KMS-11 (cell line): ENCODE data around the gene PLD1.

ENCODE experiments used
- H2AFZ ChIP-seq: fragments of 200-600 bp; sonication (generic); 2 replicates; pipeline ENCODE4 v1.6.1; 2016; ENCODE audit warnings: antibody characterized with exemption, mixed run types, low read depth
- H3K27ac ChIP-seq: fragments of 200-600 bp; sonication (generic); 2 replicates; pipeline ENCODE4 v1.6.1; 2016; ENCODE audit warnings: mild to moderate bottlenecking, mixed run types
- H3K27me3 ChIP-seq: fragments of 200-600 bp; sonication (generic); 2 replicates; pipeline ENCODE4 v1.6.1; 2017; ENCODE audit warnings: mild to moderate bottlenecking, low read depth, mixed run types, moderate library complexity; ENCODE audit not compliant: insufficient read depth
- H3K36me3 ChIP-seq: fragments of 200-600 bp; sonication (generic); 2 replicates; pipeline ENCODE4 v1.6.1; 2017; ENCODE audit warnings: mild to moderate bottlenecking, mixed run types; ENCODE audit not compliant: insufficient read depth
- H3K4me1 ChIP-seq: fragments of 200-600 bp; sonication (generic); 2 replicates; pipeline ENCODE4 v1.6.1; 2016; ENCODE audit warnings: mild to moderate bottlenecking, low read depth, mixed run types; ENCODE audit not compliant: poor library complexity, severe bottlenecking
- H3K4me2 ChIP-seq: fragments of 200-600 bp; sonication (generic); 2 replicates; pipeline ENCODE4 v1.7.0; 2016; ENCODE audit warnings: mild to moderate bottlenecking, mixed run types
- H3K4me3 ChIP-seq: fragments of 200-600 bp; sonication (generic); IDR thresholded peaks from 2 replicates; pipeline ENCODE4 v1.6.1; 2017; ENCODE audit warnings: low read depth, low read length, mixed read lengths; ENCODE audit not compliant: insufficient read depth
- H3K79me2 ChIP-seq: fragments of 200-600 bp; sonication (generic); 2 replicates; pipeline ENCODE4 v1.6.1; 2016; ENCODE audit warnings: low read depth, mixed run types; ENCODE audit not compliant: insufficient read depth
- H3K9ac ChIP-seq: fragments of 200-600 bp; sonication (generic); 2 replicates; pipeline ENCODE4 v1.6.1; 2016; ENCODE audit warnings: mild to moderate bottlenecking, mixed run types
- H4K20me1 ChIP-seq: fragments of 200-600 bp; sonication (generic); 2 replicates; pipeline ENCODE4 v1.6.1; 2016; ENCODE audit warnings: mild to moderate bottlenecking, mixed run types; ENCODE audit not compliant: insufficient read depth
- TF ChIP-seq, protein P1 (sequence below): fragments of 200-600 bp; sonication (generic); conservative IDR thresholded peaks from 2 replicates; pipeline ENCODE4 v1.6.1; 2017; ENCODE audit warnings: low read depth, mild to moderate bottlenecking, antibody characterized with exemption, low read length, moderate library complexity, mixed read lengths

The PLD1 gene

DNA sequence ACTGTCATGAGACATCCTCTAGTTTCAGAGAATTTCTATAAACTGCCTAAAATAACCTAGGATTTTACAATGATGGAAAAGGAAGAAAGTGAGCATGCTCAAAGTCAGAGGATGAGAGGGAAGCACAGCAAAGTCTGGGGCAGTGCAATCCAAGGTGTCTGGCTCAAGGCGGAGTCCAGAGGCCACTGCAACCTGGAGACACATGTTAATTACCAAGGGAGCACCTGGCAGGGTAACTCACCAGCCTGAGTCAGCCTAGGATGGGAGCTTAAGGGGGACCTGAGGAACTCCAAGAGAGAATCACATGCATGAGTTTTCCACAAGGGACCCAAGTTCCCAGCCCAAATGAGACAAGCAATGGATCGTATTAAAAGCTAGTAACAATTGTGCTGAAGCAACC lies 49.8 kb downstream of the PLD1 start:
- no peak overlapping the region for H3K9ac ChIP-seq
- no peak overlapping the region for H3K4me2 ChIP-seq
- no peaks in the 10 kb centered on the region for H4K20me1 ChIP-seq
- H3K27ac ChIP-seq: no peak overlapping the region
- H3K36me3 ChIP-seq: no peaks in the 10 kb centered on the region
- no peak overlapping the region for H3K4me3 ChIP-seq
- no peaks in the 10 kb centered on the region for H3K4me1 ChIP-seq
- H3K79me2 ChIP-seq: no peaks in the 10 kb centered on the region
- H2AFZ ChIP-seq: no peak overlapping the region
- H3K27me3 ChIP-seq: no peaks in the 10 kb centered on the region
- TF ChIP-seq, protein P1, sequence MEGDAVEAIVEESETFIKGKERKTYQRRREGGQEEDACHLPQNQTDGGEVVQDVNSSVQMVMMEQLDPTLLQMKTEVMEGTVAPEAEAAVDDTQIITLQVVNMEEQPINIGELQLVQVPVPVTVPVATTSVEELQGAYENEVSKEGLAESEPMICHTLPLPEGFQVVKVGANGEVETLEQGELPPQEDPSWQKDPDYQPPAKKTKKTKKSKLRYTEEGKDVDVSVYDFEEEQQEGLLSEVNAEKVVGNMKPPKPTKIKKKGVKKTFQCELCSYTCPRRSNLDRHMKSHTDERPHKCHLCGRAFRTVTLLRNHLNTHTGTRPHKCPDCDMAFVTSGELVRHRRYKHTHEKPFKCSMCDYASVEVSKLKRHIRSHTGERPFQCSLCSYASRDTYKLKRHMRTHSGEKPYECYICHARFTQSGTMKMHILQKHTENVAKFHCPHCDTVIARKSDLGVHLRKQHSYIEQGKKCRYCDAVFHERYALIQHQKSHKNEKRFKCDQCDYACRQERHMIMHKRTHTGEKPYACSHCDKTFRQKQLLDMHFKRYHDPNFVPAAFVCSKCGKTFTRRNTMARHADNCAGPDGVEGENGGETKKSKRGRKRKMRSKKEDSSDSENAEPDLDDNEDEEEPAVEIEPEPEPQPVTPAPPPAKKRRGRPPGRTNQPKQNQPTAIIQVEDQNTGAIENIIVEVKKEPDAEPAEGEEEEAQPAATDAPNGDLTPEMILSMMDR: no peak

DNA sequence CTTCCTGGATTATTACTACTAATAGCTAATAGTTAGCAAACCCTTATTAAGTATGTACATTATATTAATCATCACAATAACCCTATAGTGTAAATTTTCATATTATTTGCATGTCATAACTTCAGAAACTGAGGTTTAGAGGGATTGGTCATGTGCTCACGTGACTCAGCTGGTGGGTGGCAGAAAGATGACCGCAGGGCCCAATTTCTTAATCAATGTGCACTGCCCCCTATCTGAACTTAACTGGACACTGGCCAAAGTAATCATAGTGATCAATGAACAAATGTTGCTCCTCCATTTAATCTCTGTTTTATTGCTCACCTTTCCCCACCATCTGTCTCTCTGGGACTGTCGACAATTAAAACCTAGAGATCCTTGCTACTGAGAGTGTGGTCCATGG lies 52.2 kb downstream of the PLD1 start:
- Histone ChIP-seq H4K20me1 (no peaks in the 10 kb centered on the region), H2AFZ (no peak overlapping the region), H3K36me3 (no peaks in the 10 kb centered on the region), H3K27me3 (no peaks in the 10 kb centered on the region), H3K4me2 (no peak overlapping the region), H3K9ac (no peak overlapping the region), H3K27ac (no peak overlapping the region), H3K4me1 (no peaks in the 10 kb centered on the region), H3K4me3 (no peak overlapping the region), H3K79me2 (no peaks in the 10 kb centered on the region)
- TF ChIP-seq, protein P1: no peak

DNA sequence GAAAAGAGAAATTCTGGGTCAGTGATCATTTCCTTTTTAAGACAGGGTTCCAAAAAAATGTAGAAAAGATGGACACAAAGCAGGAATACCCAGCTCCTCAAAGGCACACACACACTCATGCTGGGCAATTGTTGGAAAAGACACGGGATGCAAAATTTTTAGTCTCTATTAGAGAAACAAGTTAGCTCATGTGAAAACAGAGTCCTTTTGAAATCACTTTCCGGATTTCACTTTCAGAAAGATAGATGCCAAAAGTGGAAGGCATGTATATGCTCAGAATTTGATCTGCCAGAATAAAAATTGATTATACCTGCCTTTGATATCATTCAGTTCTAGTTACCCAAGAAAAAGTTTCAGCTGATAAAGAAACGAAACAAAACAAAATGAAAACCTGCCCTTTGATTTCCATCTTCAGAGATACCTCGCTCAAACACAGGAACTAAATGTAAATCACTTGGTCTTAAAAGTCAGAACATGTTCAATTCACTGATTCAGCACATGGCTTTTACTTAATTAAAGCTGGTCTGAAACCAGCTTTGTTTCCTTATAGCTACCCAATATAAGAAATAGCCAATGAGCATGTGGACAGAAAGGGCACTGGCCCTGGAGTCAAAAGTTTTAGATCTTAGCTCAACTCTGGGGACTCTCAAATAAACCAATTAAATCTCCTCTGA lies 52.8 kb downstream of the PLD1 start:
- TF ChIP-seq, protein P1: no peak
- no peak overlapping the region for H3K4me2 ChIP-seq
- H3K4me1 ChIP-seq: no peaks in the 10 kb centered on the region
- H3K27me3 ChIP-seq: no peaks in the 10 kb centered on the region
- H2AFZ ChIP-seq: no peak overlapping the region
- H3K4me3 ChIP-seq: no peak overlapping the region
- H3K36me3 ChIP-seq: no peaks in the 10 kb centered on the region
- H3K9ac ChIP-seq: no peak overlapping the region
- no peaks in the 10 kb centered on the region for H4K20me1 ChIP-seq
- H3K27ac ChIP-seq: no peak overlapping the region
- H3K79me2 ChIP-seq: no peaks in the 10 kb centered on the region

DNA sequence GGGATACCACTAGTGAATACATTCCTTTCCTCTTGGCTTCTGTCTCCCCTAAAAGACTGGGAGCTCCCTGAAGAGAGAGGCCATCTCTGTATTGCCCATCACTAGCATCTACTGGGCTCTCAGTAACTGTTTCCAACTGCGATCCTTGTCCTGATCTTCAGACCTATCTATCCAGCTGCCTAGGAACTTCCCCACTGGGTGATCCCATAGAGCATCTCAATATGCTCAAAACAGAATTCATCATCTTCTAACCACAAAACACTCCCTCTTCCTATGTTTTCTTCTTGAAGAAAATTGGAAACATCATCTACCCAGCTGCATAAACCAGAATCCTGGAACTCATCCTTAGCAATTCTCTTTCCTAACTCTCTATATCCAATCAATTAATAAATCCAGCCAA lies 54.6 kb downstream of the PLD1 start:
- Histone ChIP-seq H3K9ac (no peak overlapping the region), H3K4me3 (no peak overlapping the region), H3K79me2 (no peaks in the 10 kb centered on the region), H3K36me3 (no peaks in the 10 kb centered on the region), H4K20me1 (no peaks in the 10 kb centered on the region), H2AFZ (no peak overlapping the region), H3K4me1 (no peaks in the 10 kb centered on the region), H3K27ac (no peak overlapping the region), H3K4me2 (no peak overlapping the region), H3K27me3 (no peaks in the 10 kb centered on the region)
- TF ChIP-seq, protein P1: no peak
